ENCODE data around the gene PHETA2.
A peak's percentile ranks its signal among the peaks of the same experiment; 100 is the strongest.

PHETA2 gene

GRCh38 chr22:42074132-42074811 is at the start of gene PHETA2:
PHETA2 (plus strand) TSS chr22:42074248; CDS start chr22:42077294, 3,046 bp downstream.
- DNase-seq, result peak; percentile 69 to 78

- DNase-seq, result no peak
Measured at GRCh38 chr22:42025421-42025820, 48.6 kb upstream of the PHETA2 start.

- no peak for DNase-seq
Measured at GRCh38 chr22:42026705-42027104, 47.3 kb upstream of the PHETA2 start.

GRCh38 chr22:42033263-42034181 is 40.5 kb upstream of the PHETA2 start:
- no peak for DNase-seq

GRCh38 chr22:42035256-42035655 is 38.8 kb upstream of the PHETA2 start:
- DNase-seq, result no peak

- DNase-seq, result no peak
Measured at GRCh38 chr22:42039271-42039670, 34.8 kb upstream of the PHETA2 start.

- no peak for DNase-seq
Measured at GRCh38 chr22:42041784-42042183, 32.3 kb upstream of the PHETA2 start.

- no peak for DNase-seq
Measured at GRCh38 chr22:42050641-42051180, 23.3 kb upstream of the PHETA2 start.

GRCh38 chr22:42052765-42053164 is 21.3 kb upstream of the PHETA2 start:
- no peak for DNase-seq

- no peak for DNase-seq
Measured at GRCh38 chr22:42056757-42057511, 17.1 kb upstream of the PHETA2 start.

- DNase-seq, result no peak
Measured at GRCh38 chr22:42060489-42060888, 13.6 kb upstream of the PHETA2 start.

- DNase-seq, result no peak
Measured at GRCh38 chr22:42061041-42061440, 13.0 kb upstream of the PHETA2 start.

- DNase-seq, result no peak
Measured at GRCh38 chr22:42062506-42063170, 11.4 kb upstream of the PHETA2 start.

GRCh38 chr22:42064629-42065028 is 9.4 kb upstream of the PHETA2 start:
- peak in 1 of 2 experiments; percentile 5 for DNase-seq

- peak in 1 of 2 experiments; percentile 11 for DNase-seq
Measured at GRCh38 chr22:42065438-42066125, 8.5 kb upstream of the PHETA2 start.

GRCh38 chr22:42066126-42066761 is 7.8 kb upstream of the PHETA2 start:
- peak in 1 of 2 experiments; percentile 4 for DNase-seq

- peak in 1 of 2 experiments; percentile 10 for DNase-seq
Measured at GRCh38 chr22:42066937-42067336, 7.1 kb upstream of the PHETA2 start.

- no peak for DNase-seq
Measured at GRCh38 chr22:42067671-42068251, 6.3 kb upstream of the PHETA2 start.

- DNase-seq, result peak in 1 of 2 experiments; percentile 12
Measured at GRCh38 chr22:42068291-42068690, 5.8 kb upstream of the PHETA2 start.

GRCh38 chr22:42069801-42070516 is 4.1 kb upstream of the PHETA2 start:
- DNase-seq, result no peak

All from activated T-cell treated with anti-CD3 and anti-CD28 coated beads, Interleukin-2, amount 50 U/mL, for 48 hours (primary cell).